Fibroblast of villous mesenchyme (primary cell): Measurements from ENCODE around the gene HOXD9. TPM values are rescaled to one million over a fixed set of nuclear protein-coding genes. Genes with fewer than 3 reads are reported as not detected.
A peak's percentile ranks its signal among the peaks of the same experiment; 100 is the strongest.

Experiments used
- DNase-seq: peaks from one replicate; pipeline ENCODE4 v3.0.0-alpha.2; 2010; ENCODE audit warnings: low read depth
- H3K4me3 ChIP-seq: 2 replicates; pipeline ENCODE4 v1.5.1; 2011; ENCODE audit warnings: low read depth, mild to moderate bottlenecking, low read length
- total RNA-seq: library from RNA; depleted of rRNA; stranded (reverse); fragments of >200 nt; gene quantifications from 2 replicates; pipeline ENCODE4 v1.2.3, GENCODE V29; 2012
- TF ChIP-seq, protein P1 (sequence below): IDR thresholded peaks from 2 replicates; pipeline ENCODE4 v1.5.1; 2012; ENCODE audit warnings: low read depth, mild to moderate bottlenecking, low read length; ENCODE audit not compliant: insufficient read depth

Gene HOXD9
- total RNA-seq, 1 donor = 11.2 TPM

GRCh38 chr2:176109192-176109901, 13.2 kb upstream of the HOXD9 start:
- no peak for DNase-seq
- TF ChIP-seq, protein P1, sequence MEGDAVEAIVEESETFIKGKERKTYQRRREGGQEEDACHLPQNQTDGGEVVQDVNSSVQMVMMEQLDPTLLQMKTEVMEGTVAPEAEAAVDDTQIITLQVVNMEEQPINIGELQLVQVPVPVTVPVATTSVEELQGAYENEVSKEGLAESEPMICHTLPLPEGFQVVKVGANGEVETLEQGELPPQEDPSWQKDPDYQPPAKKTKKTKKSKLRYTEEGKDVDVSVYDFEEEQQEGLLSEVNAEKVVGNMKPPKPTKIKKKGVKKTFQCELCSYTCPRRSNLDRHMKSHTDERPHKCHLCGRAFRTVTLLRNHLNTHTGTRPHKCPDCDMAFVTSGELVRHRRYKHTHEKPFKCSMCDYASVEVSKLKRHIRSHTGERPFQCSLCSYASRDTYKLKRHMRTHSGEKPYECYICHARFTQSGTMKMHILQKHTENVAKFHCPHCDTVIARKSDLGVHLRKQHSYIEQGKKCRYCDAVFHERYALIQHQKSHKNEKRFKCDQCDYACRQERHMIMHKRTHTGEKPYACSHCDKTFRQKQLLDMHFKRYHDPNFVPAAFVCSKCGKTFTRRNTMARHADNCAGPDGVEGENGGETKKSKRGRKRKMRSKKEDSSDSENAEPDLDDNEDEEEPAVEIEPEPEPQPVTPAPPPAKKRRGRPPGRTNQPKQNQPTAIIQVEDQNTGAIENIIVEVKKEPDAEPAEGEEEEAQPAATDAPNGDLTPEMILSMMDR = no peak
- H3K4me3 ChIP-seq = peak overlapping the region; percentile 62

DNA sequence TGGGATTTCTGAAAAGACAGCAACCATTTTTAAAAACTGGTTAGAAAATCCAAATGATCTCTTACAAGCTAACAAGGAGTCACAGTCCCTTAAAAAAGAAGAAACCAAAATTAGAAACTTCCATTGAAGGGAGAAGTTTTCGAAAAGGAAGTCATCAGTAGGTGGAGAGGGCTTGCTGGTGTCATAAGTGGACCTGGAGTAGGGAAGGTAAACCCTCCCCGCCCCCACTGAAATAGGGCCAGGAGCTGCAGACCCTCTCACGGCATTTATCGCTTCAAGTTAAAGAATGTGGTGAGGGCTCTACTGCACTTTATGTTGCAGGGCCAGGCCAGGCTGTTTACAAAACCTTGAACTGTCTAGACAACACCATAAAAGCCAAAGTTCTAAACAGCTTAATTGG, 12.6 kb upstream of the HOXD9 start:
- DNase-seq = peak; percentile 15
- H3K4me3 ChIP-seq = peak overlapping the region; percentile 62
- TF ChIP-seq, protein P1 = no peak

DNA sequence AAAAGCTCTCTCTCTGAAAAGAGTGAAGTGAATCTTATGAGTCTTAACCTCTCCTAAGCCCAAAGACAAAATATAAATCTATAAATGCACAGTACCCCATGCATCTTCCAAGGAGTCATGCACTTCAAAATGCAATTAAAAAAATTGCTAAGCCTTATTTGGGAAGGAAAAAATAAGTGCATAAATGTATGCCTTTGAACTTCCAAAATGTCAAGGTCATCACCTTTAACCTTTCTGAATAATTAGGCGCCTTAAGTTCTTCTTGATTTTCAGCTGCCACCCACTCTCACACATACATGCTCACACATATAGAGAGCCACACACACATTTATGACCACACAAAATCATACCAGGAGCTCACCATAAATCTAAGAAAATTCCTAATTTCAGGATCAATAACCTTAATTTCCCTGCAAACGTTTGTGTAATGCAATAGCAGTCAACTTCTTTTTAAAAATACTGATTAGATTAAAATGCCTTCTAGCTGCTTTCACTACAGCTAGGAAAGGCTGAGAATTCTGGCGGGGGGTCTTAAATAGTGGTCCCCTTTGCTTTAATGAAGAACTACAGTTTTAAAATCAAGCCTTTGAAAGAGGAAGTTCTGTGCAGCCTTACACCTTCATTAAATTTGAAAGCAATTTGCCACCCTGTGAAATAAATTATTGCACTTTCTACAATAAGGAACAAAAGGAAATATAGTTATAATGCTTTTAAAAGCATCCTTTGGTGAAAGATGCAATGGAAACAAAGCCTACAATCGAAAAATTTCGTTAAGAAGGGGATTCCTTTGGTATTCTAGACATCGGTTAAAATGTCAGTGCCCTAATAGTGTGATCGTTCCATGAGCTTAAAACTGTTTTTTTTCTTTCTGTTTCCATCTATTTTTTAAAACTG, 11.9 kb upstream of the HOXD9 start:
- H3K4me3 ChIP-seq = peak overlapping the region; percentile 62
- no peak for DNase-seq
- TF ChIP-seq, protein P1 = no peak

DNA sequence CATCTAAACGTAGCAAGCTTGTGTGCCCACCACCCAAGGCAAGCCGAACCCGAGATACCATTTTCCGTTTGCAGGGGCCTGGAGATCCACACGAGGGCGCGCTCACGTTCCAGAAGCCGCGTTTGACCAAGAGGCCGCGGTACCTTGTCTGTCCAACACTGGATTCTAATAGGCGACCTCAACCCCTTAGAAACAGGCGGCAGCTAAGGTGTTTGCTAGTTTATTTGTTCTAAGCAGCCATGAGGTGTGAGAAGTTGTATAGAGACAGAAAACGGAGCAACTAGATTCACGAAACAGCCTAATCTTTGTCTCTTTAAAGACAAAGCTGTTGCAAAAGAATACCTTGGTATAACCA, 11.2 kb upstream of the HOXD9 start:
- TF ChIP-seq, protein P1 = peak; percentile 74
- peak overlapping the region; percentile 62 for H3K4me3 ChIP-seq
- DNase-seq = peak; percentile 79

GRCh38 chr2:176111846-176112374, 10.6 kb upstream of the HOXD9 start:
- no peak for DNase-seq
- H3K4me3 ChIP-seq = peak overlapping the region; percentile 62
- TF ChIP-seq, protein P1 = no peak

- TF ChIP-seq, protein P1 = no peak
- peak; percentile 24 for DNase-seq
- H3K4me3 ChIP-seq = peak overlapping the region; percentile 62
Measured at GRCh38 chr2:176112375-176113302, 9.9 kb upstream of the HOXD9 start.
